ENCODE measurements around the gene TSEN2.

DNA sequence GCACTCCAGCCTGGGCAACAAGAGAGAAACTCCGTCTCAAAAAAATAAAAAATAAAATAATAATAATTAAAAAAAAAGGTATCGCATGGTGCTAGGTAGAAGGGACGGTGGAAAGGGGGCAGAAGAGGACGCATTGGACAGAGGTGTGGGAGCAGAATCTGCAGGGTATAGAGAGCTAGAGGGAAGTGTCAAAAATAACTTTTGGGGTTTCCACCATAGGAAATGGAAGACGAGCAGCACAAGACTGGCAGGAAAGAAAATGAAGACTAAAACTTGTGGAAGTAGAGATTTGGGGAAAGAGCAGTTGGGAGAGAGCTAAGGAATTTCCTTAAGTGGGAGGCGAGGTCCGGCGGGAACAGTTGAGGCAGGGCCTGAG, 72.0 kb downstream of the TSEN2 start:
- TF ChIP-seq, protein P1, sequence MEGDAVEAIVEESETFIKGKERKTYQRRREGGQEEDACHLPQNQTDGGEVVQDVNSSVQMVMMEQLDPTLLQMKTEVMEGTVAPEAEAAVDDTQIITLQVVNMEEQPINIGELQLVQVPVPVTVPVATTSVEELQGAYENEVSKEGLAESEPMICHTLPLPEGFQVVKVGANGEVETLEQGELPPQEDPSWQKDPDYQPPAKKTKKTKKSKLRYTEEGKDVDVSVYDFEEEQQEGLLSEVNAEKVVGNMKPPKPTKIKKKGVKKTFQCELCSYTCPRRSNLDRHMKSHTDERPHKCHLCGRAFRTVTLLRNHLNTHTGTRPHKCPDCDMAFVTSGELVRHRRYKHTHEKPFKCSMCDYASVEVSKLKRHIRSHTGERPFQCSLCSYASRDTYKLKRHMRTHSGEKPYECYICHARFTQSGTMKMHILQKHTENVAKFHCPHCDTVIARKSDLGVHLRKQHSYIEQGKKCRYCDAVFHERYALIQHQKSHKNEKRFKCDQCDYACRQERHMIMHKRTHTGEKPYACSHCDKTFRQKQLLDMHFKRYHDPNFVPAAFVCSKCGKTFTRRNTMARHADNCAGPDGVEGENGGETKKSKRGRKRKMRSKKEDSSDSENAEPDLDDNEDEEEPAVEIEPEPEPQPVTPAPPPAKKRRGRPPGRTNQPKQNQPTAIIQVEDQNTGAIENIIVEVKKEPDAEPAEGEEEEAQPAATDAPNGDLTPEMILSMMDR (conservative IDR thresholded peaks at IDR 0.05): no peak
- TF ChIP-seq EZH2 (IDR thresholded peaks at IDR 0.05; ENCODE audit: low read depth): no peak
